Measurements from ENCODE around the gene C7orf33.
"Not testable (repeated sequence)": the region's sequence is repeated elsewhere in the genome, so short reads cannot be mapped to it uniquely, and the experiment has no call there.

C7orf33 gene

DNA sequence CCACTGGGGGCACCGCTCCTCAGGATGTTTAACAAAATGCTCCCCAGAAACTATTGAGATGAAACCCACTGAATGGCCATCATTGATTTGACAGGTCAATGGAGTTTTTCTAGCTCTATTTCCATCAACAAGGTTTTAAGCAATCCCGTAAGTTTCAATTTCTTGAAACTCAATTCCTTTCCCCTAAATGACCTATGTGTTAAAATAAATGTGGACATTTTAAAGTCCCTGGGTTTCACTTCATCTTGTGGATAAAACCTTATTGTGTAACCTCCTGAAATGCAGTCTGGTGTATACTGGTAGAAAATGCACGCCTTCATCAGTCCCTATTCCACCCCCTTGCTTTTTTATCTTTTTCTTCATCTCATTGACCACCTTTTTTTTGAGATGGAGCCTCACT, 8.9 kb upstream of the C7orf33 start:
- no peak for DNase-seq

GRCh38 chr7:148584154-148584827, 6.3 kb upstream of the C7orf33 start:
- DNase-seq: no peak

GRCh38 chr7:148585399-148585798, 5.2 kb upstream of the C7orf33 start:
- DNase-seq: no peak

- DNase-seq: no peak
Measured at GRCh38 chr7:148587076-148587475, 3.5 kb upstream of the C7orf33 start.

DNA sequence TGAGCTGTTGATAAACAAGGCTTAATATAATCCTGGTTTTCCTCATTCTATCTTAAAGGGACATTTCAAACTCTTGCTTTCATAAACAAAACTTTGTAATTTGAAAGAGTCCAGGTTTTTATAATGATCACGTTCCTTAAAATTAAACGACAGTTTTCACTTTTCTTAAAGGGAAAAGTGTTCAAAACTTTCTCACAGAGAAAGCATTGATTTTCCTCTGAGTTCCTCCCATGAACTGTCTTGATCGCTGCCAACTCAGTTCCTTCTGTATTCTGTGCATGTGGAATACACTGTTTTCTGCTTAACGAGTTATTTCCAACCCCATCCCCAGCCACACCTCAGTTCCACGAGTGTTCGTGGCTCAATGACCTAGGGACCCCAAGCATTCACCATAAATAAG, 2.4 kb upstream of the C7orf33 start:
- DNase-seq: no peak

DNA sequence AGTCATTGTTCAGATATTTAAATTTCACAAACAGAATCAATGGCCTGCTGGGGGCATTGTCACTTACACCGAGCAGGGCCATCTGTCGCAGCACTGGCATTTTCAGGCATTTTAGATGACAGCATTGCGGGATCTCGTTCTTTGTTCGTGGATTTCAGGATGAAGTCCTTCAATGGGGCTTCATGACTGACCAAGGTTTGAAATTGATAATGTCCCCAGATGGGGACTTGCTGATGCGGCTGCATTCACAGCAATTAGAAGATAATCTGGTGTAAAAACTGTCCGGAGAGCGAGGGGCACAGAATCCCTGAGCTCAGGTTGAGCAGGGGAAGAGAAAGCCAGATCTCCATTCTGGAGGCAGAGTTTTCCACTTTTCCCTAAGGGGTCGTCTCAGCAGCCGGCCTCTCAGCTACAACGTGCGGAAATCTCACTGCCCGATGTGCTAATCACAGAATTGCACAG, 1.9 kb upstream of the C7orf33 start:
- no peak for DNase-seq

DNA sequence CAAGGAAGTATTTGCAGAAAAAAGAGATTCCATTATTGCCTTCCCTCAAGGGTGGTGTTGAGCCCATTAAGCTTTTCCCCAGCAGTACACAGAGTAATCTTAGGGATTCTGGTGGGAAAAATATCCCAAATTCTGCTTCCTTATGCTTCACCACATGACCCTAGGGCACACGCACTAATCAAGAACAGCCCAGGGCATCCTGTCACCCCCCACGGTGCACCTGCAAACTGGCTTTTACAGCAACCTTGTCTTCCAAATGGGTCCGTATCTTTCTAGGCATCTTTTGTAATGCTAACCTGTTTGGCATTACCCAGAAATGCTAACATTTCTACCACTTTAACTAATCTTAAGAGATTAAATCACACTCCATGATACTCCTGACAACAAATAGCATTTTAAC, 926 bp upstream of the C7orf33 start:
- no peak for DNase-seq

GRCh38 chr7:148596354-148596753, 5.8 kb downstream of the C7orf33 start:
- not testable (repeated sequence) for DNase-seq

GRCh38 chr7:148598351-148598750, 7.8 kb downstream of the C7orf33 start:
- no peak for DNase-seq

GRCh38 chr7:148605350-148605749, 14.8 kb downstream of the C7orf33 start:
- no peak for DNase-seq

DNA sequence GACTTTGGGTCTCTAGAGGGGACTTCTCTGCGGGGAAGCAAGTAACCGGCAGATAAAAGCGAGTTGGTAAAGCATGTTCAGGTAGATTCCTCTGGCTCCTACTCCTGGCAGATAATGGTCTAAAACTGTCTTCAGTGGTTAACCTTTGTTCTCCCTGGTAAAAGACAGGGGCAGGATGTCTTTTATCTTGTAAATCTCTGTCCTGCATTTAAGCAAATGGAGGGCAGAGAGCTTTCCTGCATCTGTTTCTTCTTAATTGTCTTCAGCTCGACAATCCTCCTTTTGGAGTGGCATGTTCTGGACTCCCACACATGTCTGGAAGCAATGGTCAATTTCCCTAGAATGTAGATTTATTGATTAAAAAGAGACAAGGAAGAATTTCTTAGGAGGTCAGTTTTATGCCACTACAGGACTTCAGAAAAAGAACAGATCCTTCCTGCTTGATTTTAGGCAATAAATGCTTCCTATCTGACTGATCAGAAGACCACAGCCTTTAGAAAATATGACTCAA, 16.6 kb downstream of the C7orf33 start:
- DNase-seq: no peak

- DNase-seq: no peak
Measured at GRCh38 chr7:148609045-148609725, 18.6 kb downstream of the C7orf33 start.

GRCh38 chr7:148611692-148612091, 21.1 kb downstream of the C7orf33 start:
- no peak for DNase-seq

DNA sequence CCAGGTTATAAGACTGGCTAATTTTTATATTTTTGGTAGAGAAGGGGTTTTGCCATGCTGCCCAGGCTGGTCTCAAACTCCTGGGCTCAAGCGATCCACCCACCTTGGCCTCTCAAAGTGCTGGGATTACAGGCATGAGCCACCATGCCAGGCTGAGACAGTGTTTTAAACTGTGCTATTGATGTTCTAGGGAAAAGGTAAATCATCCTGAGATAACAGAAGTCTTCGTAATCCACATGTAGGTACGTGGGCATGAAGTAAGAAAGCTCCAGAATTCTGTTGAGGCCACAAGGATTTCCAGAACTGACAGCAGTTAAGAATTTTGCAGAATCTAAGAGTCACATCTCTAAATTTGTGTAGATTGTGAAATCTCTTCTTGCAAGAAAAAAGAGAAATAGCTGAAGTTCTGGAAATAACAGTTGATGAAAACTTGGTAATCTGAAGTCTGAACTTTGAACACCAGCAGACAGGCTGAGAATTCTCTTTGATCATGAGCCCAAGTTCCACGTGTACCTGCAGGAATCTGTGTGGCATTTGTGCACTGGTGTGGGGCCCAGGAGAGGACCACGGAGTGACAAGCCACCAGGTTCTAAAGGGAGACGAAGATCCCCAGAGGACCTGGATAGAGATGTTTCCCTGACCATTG, 24.6 kb downstream of the C7orf33 start:
- DNase-seq: no peak

- no peak for DNase-seq
Measured at GRCh38 chr7:148620749-148621359, 30.3 kb downstream of the C7orf33 start.

GRCh38 chr7:148621563-148621962, 31.0 kb downstream of the C7orf33 start:
- DNase-seq: no peak

DNA sequence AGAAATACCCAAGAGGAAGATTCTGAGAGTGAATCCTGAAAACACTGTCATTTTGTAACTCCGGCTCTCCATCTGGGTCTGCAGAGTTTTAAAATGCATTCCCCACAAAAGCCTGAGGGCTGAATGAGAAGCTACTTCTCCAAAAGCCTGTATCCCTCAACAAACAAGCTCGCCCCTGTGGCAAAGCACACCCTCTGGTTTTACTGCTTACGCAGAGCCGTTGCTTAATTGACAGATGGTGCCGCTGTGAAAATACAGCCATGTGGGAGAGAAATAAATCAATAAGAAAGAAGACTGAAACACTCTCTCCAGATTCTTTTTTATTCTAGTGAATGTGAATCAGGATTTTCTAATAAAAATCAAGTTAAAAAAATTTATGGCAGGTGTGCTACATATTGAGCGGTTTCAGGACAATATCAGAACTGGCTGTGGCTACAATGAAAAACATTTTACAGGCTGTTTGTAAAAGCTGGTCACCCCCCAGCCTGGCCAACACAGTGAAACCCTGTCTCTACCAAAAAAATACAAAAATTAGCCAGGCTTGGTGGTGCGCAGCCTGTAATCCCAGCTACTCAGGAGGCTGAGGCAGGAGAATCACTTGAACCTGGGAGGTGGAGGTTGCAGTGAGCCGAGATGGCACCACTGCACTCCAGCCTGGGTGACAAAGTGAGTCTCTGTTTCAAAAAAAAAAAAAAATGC, 32.5 kb downstream of the C7orf33 start:
- DNase-seq: peak; percentile 32 to 70

DNA sequence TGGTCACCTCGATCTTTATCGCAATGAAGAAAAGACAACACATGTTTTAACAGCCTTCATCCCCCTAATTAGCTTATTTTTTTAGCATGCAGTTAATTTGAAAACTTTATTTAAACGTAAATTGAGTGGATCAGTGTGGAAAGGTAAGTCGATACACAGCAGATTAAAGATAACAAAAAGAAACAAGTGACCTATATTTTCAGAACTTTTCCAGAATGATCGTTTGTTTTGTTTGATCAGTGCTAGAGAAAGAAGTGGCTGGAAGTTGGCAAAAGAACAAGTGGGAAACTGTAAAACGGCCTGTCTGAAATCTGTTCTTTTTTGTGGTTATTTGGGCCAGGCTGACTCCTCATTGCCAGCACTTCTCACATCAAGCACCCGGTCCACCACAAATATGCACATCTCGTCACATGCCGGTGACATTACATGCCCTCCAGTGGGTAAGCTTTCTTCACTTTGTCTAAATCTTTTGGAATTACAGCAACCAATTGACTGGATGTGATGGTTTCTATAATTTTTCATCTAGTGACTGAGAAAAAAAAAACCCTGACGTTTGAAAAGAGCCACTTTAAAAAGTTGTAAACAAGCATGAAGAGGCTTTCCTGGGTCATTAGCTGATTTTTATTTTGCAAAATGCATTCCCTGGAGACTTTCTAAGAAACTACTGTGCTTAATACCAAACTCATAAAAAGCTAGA, 33.2 kb downstream of the C7orf33 start:
- no peak for DNase-seq

DNA sequence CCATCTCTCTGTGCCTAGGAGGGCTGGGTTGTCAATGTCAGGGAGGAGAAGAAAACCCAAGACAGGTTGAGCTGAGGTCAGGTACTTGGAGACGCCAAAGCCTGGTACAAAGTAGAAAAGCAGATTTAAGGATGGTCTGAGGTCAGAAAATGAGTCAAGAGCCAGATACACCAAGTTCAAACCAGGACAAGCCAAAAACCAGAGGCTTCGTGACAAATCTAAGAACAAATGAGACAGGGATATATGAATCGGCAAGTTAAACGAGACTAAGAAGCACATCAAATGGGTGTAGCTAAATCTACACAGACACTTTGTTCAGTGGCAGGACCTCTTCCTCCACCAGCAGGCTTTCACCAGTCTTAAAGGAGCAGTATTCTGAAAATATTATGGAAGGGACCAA, 34.2 kb downstream of the C7orf33 start:
- no peak for DNase-seq

DNA sequence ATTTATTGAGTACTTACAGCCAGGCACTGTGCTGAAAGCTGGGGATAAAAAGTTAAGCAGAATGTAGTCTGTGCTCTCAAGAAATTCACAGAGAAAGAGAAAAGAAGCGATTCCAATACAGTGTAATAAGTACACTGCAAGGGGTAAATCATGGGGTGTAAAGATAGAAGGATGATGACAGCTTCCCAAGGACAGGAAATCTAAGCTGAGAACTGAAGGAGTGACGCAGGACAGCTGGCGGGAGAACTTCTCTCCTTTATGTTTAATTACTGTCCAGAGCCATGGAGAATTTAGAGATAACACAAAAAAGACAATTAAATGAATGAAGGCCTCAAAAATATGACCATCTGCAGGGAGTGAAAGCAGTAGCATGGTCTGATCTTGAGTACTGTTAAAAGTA, 34.8 kb downstream of the C7orf33 start:
- DNase-seq: no peak

- no peak for DNase-seq
Measured at GRCh38 chr7:148626828-148627227, 36.3 kb downstream of the C7orf33 start.

DNA sequence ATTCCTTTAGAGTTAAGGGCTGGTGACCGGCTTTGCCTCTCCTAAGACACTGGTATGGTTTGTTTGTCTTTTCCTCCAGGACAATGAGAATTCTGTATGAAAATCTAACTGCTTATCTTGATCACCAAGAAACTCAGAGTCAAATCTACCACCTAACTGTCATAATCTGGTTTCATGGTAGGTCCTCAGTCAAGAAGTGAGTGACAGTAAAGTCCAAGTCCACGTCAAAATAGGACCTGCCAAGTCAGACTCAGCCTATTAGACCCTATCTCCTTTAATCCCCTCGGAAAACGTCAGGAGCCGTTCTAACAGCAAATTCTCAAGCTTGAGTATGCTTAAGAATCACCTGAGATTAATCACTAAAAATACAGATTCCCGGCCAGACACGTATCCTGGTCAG, 37.4 kb downstream of the C7orf33 start:
- no peak for DNase-seq
